Keratinocyte (primary cell): Measurements from ENCODE around the gene MYL10. TPM values are rescaled to one million over a fixed set of nuclear protein-coding genes. Genes with fewer than 3 reads are reported as not detected.

ENCODE experiments used
- DNase-seq: peaks from one replicate; pipeline ENCODE4 v3.0.0-alpha.2; 2011; ENCODE audit warnings: low read depth, missing footprints, low spot score
- FAIRE-seq: peaks from 2 replicates; lab custom pipeline; 2011; peaks lifted over from hg19 to GRCh38; lab: Jason Lieb, UNC
- H2AFZ ChIP-seq: 2 replicates; pipeline ENCODE4 v1.6.0; 2012; ENCODE audit warnings: low read length, control low read depth, inconsistent platforms; ENCODE audit not compliant: control insufficient read depth
- H3K27ac ChIP-seq: 2 replicates; pipeline ENCODE4 v1.5.1; 2011; ENCODE audit warnings: low read length; ENCODE audit not compliant: control insufficient read depth, insufficient read depth
- H3K27me3 ChIP-seq: 3 replicates; pipeline ENCODE4 v1.6.0; 2011; ENCODE audit warnings: low read length; ENCODE audit not compliant: control insufficient read depth, insufficient read depth; ENCODE audit errors: extremely low read depth
- H3K36me3 ChIP-seq, 2 experiments: 2 replicates in 1 of 2; 3 replicates in 1 of 2; pipeline ENCODE4 v1.5.1; 2011; ENCODE audit warnings: low read length in 2 of 2, mild to moderate bottlenecking in 1 of 2; ENCODE audit not compliant: control insufficient read depth in 2 of 2, insufficient read depth in 2 of 2; ENCODE audit errors: extremely low read depth in 1 of 2
- H3K4me1 ChIP-seq: 3 replicates; pipeline ENCODE4 v1.5.1; 2011; ENCODE audit warnings: low read length; ENCODE audit not compliant: control insufficient read depth, insufficient read depth; ENCODE audit errors: extremely low read depth
- H3K4me2 ChIP-seq: 3 replicates; pipeline ENCODE4 v1.6.0; 2011; ENCODE audit warnings: low read depth, low read length; ENCODE audit not compliant: control insufficient read depth, insufficient read depth; ENCODE audit errors: extremely low read depth
- H3K4me3 ChIP-seq, 3 experiments: fragments of 200-600 bp in 1 of 3; sonication (generic) in 1 of 3; 2 replicates in 2 of 3; 3 replicates in 1 of 3; pipeline ENCODE4 v1.5.1; 2011 to 2016; ENCODE audit warnings: low read length in 3 of 3, mild to moderate bottlenecking in 3 of 3, control low read depth in 2 of 3, inconsistent platforms in 1 of 3, low read depth in 1 of 3, mixed read lengths in 1 of 3, mixed run types in 1 of 3, moderate library complexity in 1 of 3; ENCODE audit not compliant: control insufficient read depth in 2 of 3, insufficient read depth in 2 of 3; ENCODE audit errors: extremely low read depth in 1 of 3
- H3K79me2 ChIP-seq: 2 replicates; pipeline ENCODE4 v1.6.0; 2012; ENCODE audit warnings: low read length; ENCODE audit not compliant: control insufficient read depth, insufficient read depth
- H3K9ac ChIP-seq: 3 replicates; pipeline ENCODE4 v1.6.0; 2011; ENCODE audit warnings: low read length; ENCODE audit not compliant: control insufficient read depth, insufficient read depth; ENCODE audit errors: extremely low read depth
- H3K9me1 ChIP-seq: 3 replicates; pipeline ENCODE4 v1.6.0; 2011; ENCODE audit warnings: low read length; ENCODE audit not compliant: control insufficient read depth, insufficient read depth; ENCODE audit errors: extremely low read depth
- H3K9me3 ChIP-seq: 2 replicates; pipeline ENCODE4 v1.5.1; 2012; ENCODE audit warnings: low read depth, low read length; ENCODE audit not compliant: control insufficient read depth
- H4K20me1 ChIP-seq: 3 replicates; pipeline ENCODE4 v1.6.0; 2011; ENCODE audit warnings: low read length; ENCODE audit not compliant: control insufficient read depth, insufficient read depth; ENCODE audit errors: extremely low read depth
- EZH2 ChIP-seq: IDR thresholded peaks from one replicate; pipeline ENCODE4 v1.6.1; 2012; ENCODE audit warnings: inconsistent platforms, mild to moderate bottlenecking, low read length, moderate library complexity
- dilution Hi-C: fragments of 300-500 bp; cut with MboI; formaldehyde crosslinking; loops from one replicate; pipeline ENCODE4 v1.7.0; 2020; ENCODE audit warnings: low sequenced_read_pairs; ENCODE audit not compliant: extremely low pct_ligation_motif_present
- polyA plus RNA-seq, 5 experiments: library from polyadenylated mRNA; depleted of rRNA in 3 of 5; stranded (reverse) in 3 of 5; stranded (forward) in 1 of 5; unstranded in 1 of 5; fragments of >200 nt; gene quantifications; 1 replicate in 1 of 5; 2 replicates in 3 of 5; 3 replicates in 1 of 5; pipeline versions ENCODE4 v1.2.1 to v1.2.3, GENCODE V29; 2011 to 2012; ENCODE audit warnings: missing spikeins in 2 of 5, low read depth in 1 of 5, low replicate concordance in 1 of 5
- TF ChIP-seq, protein P1 (sequence below), 3 experiments: IDR thresholded peaks in 1 of 3; conservative IDR thresholded peaks in 1 of 3; optimal IDR thresholded peaks in 1 of 3; 2 replicates in 2 of 3; 3 replicates in 1 of 3; pipeline versions ENCODE3 to v1.5.1; 2011; ENCODE audit warnings: low read length in 3 of 3, mild to moderate bottlenecking in 3 of 3, moderate library complexity in 2 of 3, control low read depth in 1 of 3, inconsistent platforms in 1 of 3; ENCODE audit not compliant: insufficient read depth in 2 of 3; ENCODE audit errors: extremely low read depth in 1 of 3

Gene MYL10
- polyA plus RNA-seq, 1 donor (not counting 4 experiments of a cell fraction or from before 2014, with no cell fraction given), result not detected

DNA sequence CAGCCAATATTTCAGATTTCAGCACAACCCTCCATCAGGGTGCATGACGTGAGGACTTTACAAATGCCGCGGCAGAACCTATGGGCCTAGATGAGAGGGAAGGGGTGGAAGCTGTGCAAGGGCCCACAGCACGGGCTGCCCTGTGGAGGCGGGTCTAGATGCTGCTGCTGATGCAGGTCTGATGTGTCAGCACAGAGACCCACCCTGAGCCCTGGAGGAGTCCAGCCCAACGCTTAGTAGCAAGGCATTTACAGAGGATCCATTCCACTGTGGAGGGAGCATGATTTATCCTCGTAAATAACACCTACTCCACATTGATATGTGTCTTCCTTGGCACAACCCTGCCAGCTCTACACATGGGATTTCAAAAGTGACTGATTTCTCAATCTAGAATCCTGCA is 48.5 kb downstream of the MYL10 start:
- no peaks in the 10 kb centered on the region for H3K36me3 ChIP-seq
- no peaks in the 10 kb centered on the region for H3K4me1 ChIP-seq
- no peak overlapping the region for H2AFZ ChIP-seq
- no peak for FAIRE-seq
- no peak overlapping the region for H3K27ac ChIP-seq
- TF ChIP-seq, protein P1, sequence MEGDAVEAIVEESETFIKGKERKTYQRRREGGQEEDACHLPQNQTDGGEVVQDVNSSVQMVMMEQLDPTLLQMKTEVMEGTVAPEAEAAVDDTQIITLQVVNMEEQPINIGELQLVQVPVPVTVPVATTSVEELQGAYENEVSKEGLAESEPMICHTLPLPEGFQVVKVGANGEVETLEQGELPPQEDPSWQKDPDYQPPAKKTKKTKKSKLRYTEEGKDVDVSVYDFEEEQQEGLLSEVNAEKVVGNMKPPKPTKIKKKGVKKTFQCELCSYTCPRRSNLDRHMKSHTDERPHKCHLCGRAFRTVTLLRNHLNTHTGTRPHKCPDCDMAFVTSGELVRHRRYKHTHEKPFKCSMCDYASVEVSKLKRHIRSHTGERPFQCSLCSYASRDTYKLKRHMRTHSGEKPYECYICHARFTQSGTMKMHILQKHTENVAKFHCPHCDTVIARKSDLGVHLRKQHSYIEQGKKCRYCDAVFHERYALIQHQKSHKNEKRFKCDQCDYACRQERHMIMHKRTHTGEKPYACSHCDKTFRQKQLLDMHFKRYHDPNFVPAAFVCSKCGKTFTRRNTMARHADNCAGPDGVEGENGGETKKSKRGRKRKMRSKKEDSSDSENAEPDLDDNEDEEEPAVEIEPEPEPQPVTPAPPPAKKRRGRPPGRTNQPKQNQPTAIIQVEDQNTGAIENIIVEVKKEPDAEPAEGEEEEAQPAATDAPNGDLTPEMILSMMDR (optimal IDR thresholded peaks at IDR 0.05 in 1 of 3, IDR thresholded peaks at IDR 0.05 in 1 of 3, conservative IDR thresholded peaks at IDR 0.05 in 1 of 3; ENCODE audit: extremely low read depth in 1 of 3, insufficient read depth in 2 of 3, low read length in 3 of 3), result no peak
- no peak for TF ChIP-seq EZH2
- dilution Hi-C loops, result no loop called here
- H3K79me2 ChIP-seq, result no peaks in the 10 kb centered on the region
- peaks cover 2% of the 10 kb centered on the region for H3K9me3 ChIP-seq
- no peaks in the 10 kb centered on the region for H4K20me1 ChIP-seq
- no peak overlapping the region for H3K9ac ChIP-seq
- no peak for DNase-seq
- H3K4me3 ChIP-seq, result no peak overlapping the region
- H3K4me2 ChIP-seq, result no peak overlapping the region
- H3K27me3 ChIP-seq, result no peaks in the 10 kb centered on the region
- H3K9me1 ChIP-seq, result no peaks in the 10 kb centered on the region

DNA sequence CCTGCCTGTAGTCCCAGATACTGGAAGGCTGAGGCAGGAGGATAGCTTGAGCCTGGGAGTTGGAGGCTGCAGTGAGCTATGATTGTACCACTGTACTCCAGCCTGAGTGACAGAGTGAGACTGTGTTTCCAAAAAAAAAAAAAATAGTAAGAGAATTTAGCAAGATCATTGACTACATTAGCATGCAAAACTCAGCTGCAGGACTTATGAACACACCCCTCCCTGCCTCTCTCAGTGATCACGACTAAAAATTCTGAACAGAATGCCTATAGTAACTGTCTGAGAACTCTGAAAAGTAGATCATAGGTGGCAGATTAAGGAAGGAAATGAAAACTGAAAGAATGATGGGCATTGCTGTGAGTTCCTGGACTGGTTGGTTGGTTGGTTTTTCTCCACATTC is 50.5 kb downstream of the MYL10 start:
- H3K9me1 ChIP-seq, result no peaks in the 10 kb centered on the region
- FAIRE-seq (no peak), DNase-seq (no peak)
- peaks cover 2% of the 10 kb centered on the region for H3K9me3 ChIP-seq
- no peaks in the 10 kb centered on the region for H3K36me3 ChIP-seq
- no peaks in the 10 kb centered on the region for H3K79me2 ChIP-seq
- no peaks in the 10 kb centered on the region for H4K20me1 ChIP-seq
- H3K9ac ChIP-seq, result no peak overlapping the region
- H3K4me1 ChIP-seq, result no peaks in the 10 kb centered on the region
- TF ChIP-seq, protein P1 (optimal IDR thresholded peaks at IDR 0.05 in 1 of 3, IDR thresholded peaks at IDR 0.05 in 1 of 3, conservative IDR thresholded peaks at IDR 0.05 in 1 of 3; ENCODE audit: extremely low read depth in 1 of 3, insufficient read depth in 2 of 3, low read length in 3 of 3), result no peak
- TF ChIP-seq EZH2, result no peak
- H3K27me3 ChIP-seq, result no peaks in the 10 kb centered on the region
- no peak overlapping the region for H2AFZ ChIP-seq
- H3K4me2 ChIP-seq, result no peak overlapping the region
- dilution Hi-C loops, result no loop called here
- H3K4me3 ChIP-seq, result no peak overlapping the region
- H3K27ac ChIP-seq, result no peak overlapping the region
